Measurements from ENCODE around the gene SYNGR3. TPM values are rescaled to one million over a fixed set of nuclear protein-coding genes. Genes with fewer than 3 reads are reported as not detected.

The SYNGR3 gene
- total and polyA plus RNA-seq, 10 donors = 0.85 to 11.4 (median 2.8) TPM

DNA sequence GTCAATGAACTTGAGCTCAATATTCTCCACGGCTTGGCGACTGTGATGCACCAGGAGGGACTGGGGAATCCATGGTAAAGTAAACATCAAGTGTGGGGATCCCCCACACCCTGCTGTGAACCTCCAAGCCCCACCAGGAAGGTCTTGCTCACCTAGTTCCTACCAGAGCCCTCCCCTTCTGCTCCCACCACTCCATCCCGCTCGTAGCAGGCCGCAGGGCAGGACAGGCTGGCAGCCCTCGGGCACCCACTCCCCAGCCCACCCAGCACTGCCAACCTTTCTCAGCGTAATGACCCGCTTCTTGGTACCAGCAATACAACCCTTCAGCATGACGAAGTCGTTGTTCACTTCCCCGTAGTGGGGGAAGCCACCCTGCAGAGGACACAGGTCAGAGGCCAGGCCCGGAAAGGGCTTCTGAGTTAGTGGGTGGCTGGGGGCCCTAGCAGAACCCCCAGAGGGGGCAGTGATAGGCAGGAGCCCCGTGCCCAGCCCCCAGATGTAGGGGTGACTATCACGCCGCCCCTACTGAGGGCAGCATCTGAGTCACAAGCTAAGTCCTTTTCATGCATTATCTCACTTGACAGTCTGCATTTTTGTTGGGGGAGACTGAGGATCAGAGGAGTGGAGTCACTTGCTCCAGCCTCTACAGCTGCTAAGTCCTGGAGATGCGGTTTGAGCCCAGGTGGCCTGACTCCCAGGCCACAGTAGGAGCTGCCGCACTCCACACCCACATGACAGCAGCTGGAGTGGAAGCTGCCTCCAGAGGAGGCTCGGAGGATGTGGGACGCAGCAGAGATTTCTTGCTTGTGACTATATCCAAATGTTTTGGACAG lies 44.0 kb upstream of the SYNGR3 start:
- Histone ChIP-seq H3K4me1 (peaks cover 11 to 30% (median 24%) of the 10 kb centered on the region in 6 donors), H3K27ac (no peak overlapping the region), H3K36me3 (peaks cover 0 to 6% (median under 1%) of the 10 kb centered on the region in 6 donors), H3K4me3 (no peak overlapping the region), H3K9me3 (no peaks in the 10 kb centered on the region), H3K27me3 (replicated peaks in 1 of 7) (no peaks in the 10 kb centered on the region)
- peak; percentile 72 for DNase-seq
- 83 to 91% (median 85%) methylated on average over 17 to 19 of the region's 19 CpGs for WGBS, 5 donors
- TF ChIP-seq POLR2A (IDR thresholded peaks at IDR 0.05) (no peak), POLR2AphosphoS5 (IDR thresholded peaks at IDR 0.05) (no peak), CTCF (IDR thresholded peaks at IDR 0.05 in 8 of 11, conservative IDR thresholded peaks at IDR 0.05 in 3 of 11) (no peak)
- intact Hi-C loops (cut with DNase I; ENCODE audit: low total_unique reads) = no loop called here

- intact Hi-C loops (cut with DNase I; ENCODE audit: low total_unique reads) = no loop called here
- H3K4me1 ChIP-seq = peaks cover 8 to 21% (median 16%) of the 10 kb centered on the region in 6 donors
- DNase-seq = peak; percentile 75
- WGBS, 5 donors = 78 to 91% (median 82%) methylated on average over 30 to 38 of the region's 38 CpGs
- no peaks in the 10 kb centered on the region for H3K36me3 ChIP-seq
- no peak overlapping the region for H3K27ac ChIP-seq
- no peaks in the 10 kb centered on the region for H3K27me3 ChIP-seq (replicated peaks in 1 of 7)
- no peak overlapping the region for H3K4me3 ChIP-seq
- no peaks in the 10 kb centered on the region for H3K9me3 ChIP-seq
- TF ChIP-seq CTCF (IDR thresholded peaks at IDR 0.05 in 8 of 11, conservative IDR thresholded peaks at IDR 0.05 in 3 of 11) (no peak), POLR2A (IDR thresholded peaks at IDR 0.05) (no peak), POLR2AphosphoS5 (IDR thresholded peaks at IDR 0.05) (no peak)
These were observed 43.0 kb upstream of the SYNGR3 start for GRCh38 chr16:1946495-1947368.

DNA sequence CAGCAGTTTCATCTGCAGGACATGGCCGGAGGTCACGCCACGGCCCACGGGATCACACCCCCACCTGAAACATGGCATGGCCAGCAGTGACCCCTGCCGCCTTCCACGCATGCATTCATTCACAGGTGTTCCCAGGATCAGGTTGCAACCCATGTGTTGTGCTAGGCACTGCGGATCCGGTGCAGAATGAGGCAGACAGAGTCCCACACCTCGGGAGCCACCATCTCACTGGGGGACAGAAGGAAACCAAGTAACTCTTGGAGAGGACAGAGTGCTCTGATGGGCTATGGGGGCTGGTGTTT lies 42.5 kb upstream of the SYNGR3 start:
- Histone ChIP-seq H3K9me3 (no peaks in the 10 kb centered on the region), H3K27me3 (replicated peaks in 1 of 7) (no peaks in the 10 kb centered on the region), H3K4me3 (no peak overlapping the region), H3K36me3 (no peaks in the 10 kb centered on the region), H3K4me1 (peaks cover 2 to 15% (median 10%) of the 10 kb centered on the region in 6 donors), H3K27ac (no peak overlapping the region)
- TF ChIP-seq CTCF (IDR thresholded peaks at IDR 0.05 in 8 of 11, conservative IDR thresholded peaks at IDR 0.05 in 3 of 11) (no peak), POLR2A (IDR thresholded peaks at IDR 0.05) (no peak), POLR2AphosphoS5 (IDR thresholded peaks at IDR 0.05) (no peak)
- 78 to 96% (median 87%) methylated on average over 5 to 9 of the region's 9 CpGs for WGBS, 5 donors
- intact Hi-C loops (cut with DNase I; ENCODE audit: low total_unique reads) = no loop called here
- DNase-seq = no peak

- 91 to 97% (median 95%) methylated on average over 10 to 11 of the region's 11 CpGs for WGBS, 5 donors
- peaks cover 0 to 4% (median 0%) of the 10 kb centered on the region in 7 donors for H3K27me3 ChIP-seq (replicated peaks in 1 of 7)
- DNase-seq = no peak
- intact Hi-C loops (cut with DNase I; ENCODE audit: low total_unique reads) = no loop called here
- no peaks in the 10 kb centered on the region for H3K36me3 ChIP-seq
- TF ChIP-seq CTCF (IDR thresholded peaks at IDR 0.05 in 8 of 11, conservative IDR thresholded peaks at IDR 0.05 in 3 of 11) = no peak
- no peaks in the 10 kb centered on the region for H3K4me1 ChIP-seq
- no peaks in the 10 kb centered on the region for H3K9me3 ChIP-seq
- no peak overlapping the region for H3K27ac ChIP-seq
- no peak overlapping the region for H3K4me3 ChIP-seq
These were observed 40.3 kb upstream of the SYNGR3 start for GRCh38 chr16:1949507-1949906.

Measured in spleen (tissue), 11 donors.